ENCODE data around the gene GALNT18.

The GALNT18 gene

DNA sequence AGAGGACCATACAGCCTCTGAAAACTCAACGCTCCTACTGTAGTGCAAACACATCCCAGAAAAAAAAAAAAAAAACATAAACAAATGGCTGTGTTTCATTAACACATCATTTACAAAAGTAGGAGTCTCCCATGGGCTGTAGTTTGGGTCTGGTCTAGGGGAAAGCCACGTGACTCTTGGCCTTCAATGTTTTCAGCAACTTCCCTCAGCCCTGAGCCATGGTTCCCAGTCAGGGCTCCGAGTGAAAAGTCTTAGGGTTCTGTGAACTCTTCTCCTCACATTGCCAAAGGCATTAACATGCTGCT is 327.3 kb downstream of the GALNT18 start:
- no peak for DNase-seq

DNA sequence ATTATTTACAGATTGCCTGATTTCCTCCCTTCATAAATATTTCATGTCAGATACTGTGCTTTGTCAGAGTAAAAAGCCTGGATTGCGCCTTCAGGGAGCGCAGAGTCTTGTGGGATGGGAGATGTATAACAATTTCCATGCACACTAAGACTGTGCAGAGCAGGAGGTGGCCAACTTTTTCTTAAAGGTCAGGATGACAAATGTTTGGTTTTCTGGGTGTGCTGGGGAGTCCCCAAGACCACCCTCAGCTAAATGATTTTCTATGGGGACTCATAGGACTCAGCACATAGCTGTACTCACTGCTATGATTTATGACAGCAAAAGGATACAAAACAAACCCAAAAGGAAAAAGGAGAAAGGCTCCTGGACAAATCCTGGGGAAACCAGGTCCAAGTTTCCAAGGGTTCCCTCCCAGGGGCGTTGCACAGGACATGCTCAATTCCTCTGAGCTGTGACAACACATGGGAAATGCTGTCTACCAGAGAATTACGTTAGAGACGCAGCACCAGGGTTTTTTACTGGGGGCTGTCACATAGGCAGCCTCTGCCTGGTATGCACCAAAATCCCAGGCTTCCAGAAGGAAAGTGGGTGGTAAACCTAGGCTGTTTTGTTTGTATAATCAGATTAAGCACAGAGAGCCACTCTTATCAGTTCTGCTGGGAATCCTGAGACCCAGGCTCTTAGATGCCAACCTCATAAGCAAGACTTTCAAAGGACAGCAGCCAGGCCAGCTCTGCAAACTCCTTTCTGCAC is 327.8 kb downstream of the GALNT18 start:
- no peak for DNase-seq

DNA sequence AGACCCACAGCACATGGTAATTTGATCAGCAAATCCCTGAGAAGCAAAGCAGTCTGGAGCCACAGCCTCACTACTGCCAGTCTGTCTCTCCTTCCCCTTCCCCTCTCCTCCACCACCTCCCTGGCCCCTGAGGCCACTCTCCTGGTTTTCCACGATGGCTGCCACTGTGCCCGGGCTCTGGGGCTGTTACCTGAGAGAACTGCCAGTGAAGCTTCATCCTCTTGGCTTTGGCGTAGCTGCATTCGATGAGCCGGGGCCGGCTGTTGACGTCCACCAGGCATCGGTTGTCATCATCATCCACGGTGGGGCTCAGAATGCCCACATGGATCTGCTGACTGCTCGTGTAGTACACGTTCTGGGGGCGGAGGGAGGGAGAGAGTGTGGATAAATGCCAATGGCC is 329.0 kb downstream of the GALNT18 start:
- DNase-seq: no peak

DNA sequence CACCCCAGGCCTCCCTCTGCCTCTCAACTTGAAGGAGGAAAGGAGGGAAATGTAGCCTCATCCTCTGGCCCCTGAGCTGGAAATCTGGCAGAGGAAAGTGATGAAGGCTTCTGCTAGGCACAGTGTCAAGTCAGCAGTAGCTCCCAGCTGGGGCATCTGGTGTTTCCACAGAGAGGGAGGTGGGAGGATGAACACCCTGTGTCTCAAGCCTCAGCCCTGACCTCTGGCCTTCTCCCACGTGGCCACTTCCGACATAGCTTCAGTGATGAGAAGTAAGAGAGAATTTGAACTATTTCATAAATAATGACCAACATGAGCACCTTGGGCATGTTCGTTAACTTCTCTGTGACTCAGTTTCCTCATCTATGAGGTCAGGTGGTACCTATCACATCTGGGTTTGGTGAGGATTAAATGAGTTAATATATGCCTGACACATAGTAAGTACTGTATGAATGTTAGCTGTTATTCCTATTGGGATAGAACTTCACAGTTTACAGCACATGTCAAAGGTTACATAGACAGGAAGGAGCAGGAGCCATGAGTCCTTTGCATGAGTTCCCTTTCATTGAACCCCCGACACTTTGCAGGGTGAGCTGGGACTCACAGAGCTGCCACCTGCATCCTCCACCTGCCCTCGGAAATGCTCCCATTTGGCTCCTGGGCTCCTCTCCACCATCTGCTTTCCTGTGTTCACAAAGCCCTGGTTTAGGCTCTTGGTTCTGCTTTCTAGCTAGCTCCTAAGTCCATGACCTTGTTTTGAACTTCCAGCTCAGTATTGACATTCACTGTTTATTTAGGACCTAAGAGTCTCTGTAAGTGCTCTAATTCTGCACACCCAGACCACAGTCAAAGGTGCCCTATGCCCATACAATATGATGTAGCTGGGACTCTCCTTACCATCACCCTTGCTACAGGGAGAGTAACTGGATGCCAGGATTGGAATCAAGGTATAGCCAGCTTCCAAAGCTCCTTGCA is 330.5 kb downstream of the GALNT18 start:
- DNase-seq: peak; percentile 68

DNA sequence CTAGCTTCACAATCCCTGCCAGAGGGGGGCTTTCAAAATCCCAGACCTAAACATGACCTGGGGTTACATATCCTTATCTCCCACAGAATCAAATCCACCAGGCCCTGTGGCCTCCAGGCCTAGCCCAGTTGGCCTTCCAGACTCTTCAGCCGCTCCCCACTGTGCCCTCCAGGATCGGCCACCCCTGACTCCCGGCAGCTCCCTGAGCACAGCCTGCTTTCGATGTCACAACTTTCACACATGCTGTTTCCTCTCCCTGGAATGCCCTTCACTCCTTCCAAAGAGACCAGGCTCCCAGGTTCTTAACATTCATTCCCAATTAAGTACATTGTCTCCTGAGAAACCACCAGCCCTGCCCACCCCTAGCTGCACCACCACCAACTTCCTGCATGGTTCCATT is 331.5 kb downstream of the GALNT18 start:
- no peak for DNase-seq

DNA sequence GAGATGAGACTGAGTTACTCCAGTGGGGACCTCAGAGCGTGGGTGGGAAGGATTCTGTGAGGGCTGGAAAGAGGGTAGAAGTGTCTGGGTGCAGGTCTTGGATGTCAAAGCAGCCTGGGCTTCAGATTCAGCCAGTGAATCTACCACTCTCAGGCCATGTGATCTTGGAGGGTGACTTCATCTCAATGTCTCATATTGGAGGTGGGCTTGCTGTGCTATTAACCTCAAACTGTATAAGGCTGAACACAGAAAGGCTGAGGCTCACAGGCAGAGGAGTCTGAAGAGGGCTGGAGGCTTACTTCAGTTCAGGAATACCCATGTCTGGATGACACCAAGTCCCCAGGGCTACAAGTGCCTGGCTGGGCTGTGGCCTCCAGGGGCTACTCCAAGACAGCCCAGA is 332.1 kb downstream of the GALNT18 start:
- no peak for DNase-seq

DNA sequence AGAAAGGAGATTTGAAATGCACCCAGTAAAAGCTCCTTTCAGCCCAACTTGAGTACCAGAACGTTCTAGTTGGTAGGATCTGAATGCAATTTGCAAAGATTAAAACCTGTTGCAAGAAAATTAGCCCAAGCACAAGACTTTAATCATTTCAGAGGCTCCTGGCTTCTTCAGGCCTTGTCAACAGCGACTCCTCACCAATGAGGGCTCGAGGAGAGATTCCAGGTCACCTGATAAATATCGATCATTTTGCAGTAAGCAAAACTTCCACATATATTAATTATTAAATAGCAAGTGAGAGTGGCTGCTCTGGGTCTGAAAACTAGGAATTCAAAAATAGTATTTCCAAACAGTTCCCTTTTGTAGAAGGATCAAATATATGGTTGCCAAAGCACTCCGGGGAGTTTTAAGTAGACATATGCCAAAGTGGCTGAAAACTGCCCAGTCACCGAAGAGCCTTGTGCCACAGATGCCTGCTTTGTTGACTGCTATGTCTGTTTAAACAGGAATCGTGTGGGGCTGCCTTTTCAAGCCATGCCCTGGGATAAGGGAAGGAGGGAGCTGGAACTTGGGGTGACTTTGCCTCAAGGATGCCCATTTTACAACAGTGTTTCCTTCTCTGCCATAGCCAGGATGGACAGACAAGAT is 332.7 kb downstream of the GALNT18 start:
- DNase-seq: no peak

DNA sequence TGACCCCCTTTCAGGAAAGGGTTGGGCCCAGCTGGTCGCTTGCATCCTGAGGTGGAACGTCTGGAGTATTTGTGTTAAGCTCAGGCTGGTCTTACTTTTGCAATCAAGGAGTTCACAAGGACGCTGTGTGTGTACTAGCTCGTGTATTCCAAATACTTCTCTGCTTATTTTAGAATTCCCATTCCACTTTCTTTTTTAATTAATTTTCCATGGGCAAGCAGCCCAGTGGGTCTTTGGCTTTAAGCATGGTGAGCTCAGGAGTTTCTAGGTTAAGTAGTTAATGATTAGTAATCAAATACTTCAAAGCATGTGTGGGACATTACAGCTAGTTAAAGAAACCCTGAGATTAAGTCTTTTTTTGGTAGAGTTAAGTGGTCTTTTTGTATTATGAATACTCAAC is 337.3 kb downstream of the GALNT18 start:
- DNase-seq: no peak

DNA sequence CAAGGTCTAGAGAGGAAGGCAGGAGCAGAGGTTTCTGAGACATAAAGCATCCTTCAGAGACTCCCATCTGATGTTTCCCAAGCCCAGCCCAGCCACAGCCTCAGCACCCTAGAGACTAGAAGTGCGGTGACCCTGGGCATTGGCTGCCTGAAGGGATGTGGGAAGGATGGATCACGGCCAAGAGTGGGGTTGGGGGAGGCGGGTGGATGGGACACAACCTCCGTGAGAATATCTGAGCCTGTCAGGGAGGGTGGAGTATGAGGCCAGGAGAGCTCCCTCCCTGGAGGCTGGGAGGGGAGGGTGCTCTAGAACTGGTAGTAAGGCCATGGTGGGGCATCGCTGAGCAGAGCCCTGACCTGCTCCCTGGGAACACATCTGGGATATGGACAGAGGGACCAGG is 340.2 kb downstream of the GALNT18 start:
- DNase-seq: no peak

DNA sequence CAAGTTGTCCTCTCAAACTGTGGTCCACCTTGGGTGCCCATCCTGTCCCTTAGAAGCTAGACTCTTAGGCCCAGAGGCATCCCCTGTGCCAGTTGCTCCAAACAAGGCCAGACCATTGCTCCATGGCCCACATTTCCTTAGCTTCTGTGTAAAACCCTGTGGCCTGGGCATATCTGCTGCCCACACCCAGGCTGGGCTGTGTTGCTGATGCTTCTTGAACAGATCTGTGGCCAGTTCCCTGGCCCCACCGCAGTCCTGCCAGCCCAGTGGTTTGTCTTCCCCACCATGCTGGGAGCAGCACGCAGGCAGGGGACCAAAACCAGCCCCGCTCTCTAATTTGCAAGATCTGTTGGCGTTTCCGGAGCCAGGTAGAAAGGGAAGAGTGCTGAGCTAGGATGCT is 341.0 kb downstream of the GALNT18 start:
- DNase-seq: no peak

DNA sequence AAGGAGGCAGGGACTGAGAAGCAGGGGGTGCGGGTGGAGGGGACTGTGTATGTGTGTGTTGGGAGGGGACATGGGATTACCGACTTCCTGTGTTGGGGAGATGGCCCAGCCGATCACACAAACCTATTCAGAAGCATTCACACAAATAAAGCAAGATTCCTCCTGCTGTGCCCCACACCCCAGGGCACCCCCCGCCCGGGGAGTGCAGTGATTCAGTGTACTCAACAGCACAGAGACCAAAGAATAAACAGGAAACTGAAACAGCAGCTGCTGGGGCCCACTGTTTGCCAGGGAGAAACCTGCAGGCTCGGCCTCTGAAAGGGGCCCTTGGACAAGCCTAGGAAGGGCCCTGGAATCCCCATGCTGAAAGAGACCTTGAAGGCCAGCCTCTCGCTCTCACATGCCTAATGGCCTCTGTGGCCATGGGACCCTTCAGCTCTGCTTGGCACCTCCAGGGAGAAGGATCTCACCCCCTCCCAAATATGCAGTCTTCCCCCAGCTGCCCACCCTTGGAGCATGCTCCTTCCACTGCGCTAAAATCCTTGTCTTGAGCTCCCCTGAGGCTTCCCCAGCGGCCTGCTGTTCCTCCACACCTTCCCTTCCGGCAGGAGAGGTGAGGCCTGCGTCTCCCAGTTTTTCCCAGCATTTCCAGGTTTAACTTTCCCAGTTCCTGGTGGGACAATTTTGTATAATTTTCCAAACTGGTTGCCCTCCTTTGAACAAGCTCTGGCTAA is 341.7 kb downstream of the GALNT18 start:
- peak; percentile 39 for DNase-seq

DNA sequence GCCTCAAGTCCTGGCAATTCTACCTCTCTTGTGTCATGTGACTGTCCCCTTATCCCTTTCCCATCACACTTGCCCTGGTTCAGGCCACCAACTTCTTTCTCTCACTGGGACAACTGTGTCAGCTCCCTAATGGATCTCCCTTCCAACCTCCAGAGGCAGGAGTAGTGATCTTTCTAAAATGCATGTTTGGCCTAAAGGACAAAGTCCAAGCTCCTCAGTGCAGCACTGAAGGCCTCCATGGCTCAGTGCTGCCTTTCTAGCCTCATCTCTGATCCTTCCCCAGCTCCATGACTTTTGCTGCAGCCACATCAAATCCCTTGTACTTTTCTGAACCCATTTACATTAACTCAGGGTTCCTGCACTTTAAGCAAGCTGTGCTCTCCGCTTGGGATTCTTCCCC is 349.6 kb downstream of the GALNT18 start:
- no peak for DNase-seq

DNA sequence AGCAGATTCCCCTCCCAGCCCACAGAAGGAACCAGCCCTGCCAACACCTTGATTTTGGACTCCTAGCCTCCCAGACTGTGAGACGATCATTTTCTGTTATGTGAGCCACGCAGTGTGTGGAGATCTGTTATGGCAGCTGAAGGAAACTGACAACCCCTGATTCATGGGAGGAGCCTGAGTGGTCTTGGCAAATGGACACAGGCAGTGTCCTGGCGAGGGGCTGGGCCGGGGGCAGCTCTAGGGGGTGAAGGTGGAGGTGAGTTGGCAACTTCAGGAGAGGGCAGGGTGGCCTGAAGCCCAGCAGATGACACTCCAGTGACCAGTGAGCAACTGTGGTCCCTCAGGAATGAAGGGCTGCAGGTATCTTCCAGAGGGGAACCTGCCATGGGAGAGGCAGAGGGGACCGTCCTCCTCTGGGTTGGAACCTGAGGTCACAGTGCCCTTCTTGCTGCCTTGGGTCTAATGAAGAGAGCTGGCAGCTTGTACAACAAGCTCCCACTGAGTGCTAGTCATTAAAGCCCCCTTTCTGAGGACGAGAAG is 351.5 kb downstream of the GALNT18 start:
- DNase-seq: no peak

DNA sequence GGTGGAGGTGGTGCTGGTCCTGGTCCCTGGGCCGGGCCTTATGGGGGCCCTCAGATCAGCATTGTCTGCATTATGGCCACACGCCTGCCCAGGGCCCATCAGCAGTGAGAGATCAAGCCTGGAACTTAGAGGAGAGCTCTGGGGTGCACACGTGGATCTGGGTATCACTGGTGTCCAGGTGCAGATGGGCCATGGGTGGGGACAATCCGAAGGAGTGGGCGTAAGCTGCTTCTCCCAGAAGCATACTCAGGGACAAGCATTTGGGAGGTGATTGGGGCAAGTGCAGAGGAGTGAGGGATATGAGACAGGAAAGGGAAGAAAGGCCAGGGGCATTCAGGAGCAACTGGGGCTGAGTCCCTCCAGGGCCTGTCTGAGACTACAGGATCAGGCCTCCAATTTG is 353.1 kb downstream of the GALNT18 start:
- DNase-seq: no peak

DNA sequence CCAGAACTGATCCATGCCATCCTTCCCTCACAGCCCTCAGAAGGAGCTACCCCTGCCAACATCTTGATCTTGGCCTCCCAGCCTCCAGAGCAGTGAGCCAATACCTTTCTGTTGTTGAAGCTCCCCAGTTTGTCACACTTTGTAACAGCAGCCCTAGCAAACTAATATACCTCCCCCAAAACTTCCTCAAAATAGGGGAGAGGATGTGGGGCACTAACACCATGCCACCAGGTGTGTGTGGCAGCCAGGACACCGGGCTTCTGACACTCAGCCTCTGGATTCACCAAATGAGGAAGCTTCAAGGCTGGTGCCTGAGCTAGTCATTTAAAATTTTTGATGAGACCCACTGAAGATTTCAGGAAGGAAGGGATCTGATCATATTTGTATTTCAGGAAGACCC is 353.7 kb downstream of the GALNT18 start:
- DNase-seq: no peak

DNA sequence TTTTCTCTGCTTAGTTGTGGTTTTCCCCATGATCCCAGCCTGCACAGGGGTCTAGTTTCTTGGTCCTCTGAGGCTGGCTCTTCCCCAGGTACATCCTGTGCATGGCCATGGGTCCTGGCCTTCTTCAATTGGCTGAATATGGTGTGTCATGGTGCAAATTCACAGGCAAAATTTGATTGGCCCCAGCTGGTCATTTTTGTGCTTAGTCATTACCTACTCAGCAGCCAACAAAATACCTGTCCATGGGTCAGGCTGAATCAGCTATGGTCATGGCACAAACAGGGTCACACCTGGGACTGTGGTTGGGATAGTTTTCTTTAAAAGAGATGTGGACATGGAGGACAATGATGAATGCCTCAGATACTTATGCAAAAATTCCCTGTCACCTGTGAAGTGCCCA is 354.5 kb downstream of the GALNT18 start:
- DNase-seq: no peak

DNA sequence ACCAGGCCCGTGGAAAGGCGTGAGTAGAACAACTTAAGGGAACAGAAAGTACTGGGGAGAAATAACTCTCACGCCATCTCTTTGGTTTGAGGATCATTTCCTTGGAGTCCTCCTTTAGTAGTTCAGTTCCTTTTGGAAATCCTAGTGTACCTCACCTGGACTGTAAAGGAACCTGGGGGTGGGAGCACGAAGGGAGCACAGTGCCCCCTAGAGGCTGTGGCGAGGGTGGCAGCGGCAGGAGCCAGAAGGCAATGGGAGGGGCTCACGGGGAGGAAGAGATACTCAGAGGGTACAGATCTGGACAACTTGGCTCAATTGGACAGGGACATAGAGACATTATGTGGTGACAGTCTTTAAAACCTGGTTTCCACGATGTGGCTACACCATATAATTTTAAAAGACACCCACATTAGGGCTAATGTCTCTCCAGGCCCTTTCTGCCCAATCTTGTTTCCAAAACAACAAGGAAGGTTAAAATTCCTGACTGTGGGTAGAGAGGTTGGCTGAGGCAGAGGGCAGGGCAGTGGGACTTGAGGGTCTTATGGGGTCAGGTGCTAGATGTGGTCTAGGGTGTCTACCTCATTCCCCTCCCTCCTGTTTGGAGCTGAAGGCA is 355.7 kb downstream of the GALNT18 start:
- DNase-seq: peak; percentile 28

DNA sequence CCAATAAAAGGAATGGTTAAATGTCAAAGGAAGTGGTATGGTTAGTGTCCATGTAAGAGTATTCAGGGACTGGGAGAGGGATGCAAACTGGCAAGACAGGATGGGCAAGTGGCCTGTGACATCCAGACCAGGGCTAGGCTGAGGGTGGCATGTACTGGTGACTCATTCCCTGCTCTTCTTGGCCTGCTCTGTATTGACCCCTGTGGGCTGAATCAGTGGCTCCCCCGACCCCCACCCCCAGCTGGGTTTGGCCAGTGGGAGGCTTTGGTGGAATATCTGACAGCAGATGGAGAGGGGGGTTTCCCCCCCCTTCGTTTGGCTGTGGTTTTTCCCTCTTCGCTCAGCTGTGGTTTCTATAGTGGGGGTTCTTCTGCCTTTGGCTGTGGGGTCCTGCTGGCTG is 356.5 kb downstream of the GALNT18 start:
- peak; percentile 13 for DNase-seq

DNA sequence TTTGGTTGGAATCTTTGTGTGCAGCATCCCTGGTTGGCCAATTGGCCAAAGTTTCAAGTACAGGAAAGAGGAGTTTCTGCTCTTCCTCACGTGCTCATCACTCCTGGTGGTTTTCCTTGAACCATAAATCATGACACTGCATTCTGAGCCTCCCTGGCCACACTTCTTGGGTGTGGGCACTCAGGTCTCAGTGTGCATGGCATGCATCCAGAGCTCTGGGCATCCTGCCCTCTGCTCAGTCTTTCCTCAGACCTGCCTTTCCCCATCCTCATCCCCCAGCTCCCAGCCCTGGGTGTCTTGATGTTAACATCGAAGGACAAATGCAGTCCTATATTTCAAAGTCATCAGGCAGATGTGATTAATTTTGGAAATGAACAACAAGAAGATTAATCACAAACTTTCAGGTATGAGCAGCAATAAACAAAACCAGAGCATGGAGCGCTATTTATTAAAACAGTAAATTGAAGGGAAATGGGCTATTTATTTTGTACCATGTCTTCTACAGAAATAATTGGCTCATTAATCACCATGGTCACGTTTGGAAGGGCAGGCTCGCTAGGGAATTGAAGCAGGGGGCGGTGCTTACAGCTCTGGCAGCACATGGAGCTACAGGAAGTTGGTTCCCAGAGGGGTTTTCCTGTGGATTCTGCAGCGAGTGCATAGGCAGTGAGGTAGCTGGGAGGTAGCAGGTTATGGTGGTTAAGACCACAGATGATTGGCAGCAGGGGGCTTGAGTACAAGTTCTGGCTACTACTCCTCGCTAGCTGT is 358.4 kb downstream of the GALNT18 start:
- no peak for DNase-seq

DNA sequence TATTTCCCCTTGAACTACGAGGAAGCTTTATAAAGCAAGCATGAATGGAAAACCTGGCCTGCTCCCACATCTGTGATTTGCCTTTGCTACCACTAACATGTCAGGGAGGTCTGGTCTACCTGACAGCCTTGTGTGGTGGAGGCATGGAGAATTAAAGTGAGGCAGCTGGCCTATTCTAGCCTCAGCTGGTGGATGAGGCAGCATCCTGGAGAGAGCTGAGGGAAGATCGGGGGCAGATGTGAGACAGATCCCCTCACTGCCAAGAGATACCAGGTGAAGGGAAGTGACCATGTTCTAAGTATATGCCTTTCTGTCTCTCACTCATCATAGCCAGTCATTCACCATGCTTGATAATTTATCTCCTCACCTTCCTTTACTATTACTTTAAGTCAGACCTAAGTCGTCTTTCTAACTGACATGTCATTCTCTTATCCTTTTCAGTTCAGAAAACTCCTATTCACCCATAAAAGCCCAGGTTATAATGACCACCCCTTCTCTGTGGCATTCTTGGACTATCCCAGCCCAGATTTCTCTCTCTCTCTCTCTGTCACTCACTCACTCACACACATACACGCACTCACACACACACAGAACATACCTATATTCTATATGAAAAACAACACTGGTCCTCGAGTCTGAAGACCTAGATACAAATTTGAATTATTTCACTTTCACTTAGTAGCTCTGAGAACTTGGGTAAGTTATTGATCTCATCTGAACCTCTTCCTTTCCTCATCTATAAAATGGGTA is 359.5 kb downstream of the GALNT18 start:
- DNase-seq: no peak

DNA sequence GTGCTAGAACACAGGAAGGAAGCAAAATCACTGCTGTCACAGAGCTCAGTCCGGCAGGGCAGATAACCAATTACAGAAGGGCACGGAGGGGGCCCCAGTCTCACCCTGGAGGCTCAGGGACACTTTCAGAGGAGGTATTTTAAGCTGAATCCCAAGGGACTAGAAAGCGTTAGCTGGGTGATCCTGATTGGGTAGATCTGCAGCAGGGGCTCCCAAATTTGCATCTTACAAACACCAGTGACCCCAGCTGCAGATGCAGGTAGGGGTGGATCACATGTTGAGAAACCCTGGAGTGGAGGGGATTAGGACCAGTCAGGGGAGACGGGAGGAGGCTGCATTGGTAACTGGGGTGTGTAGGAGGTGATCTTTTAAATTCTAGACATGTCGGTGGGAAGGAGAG is 360.2 kb downstream of the GALNT18 start:
- no peak for DNase-seq

Measured in MV-4-11 (cell line).